NCI-H2107 treated with DMSO at 0.1 percent for 48 hours (cell line): ENCODE measurements around the gene DHRS12.

Experiments
- DNase-seq: peaks from one replicate; lab custom pipeline; 2025; ENCODE audit not compliant: unreplicated experiment; lab: John Stamatoyannopoulos, UW

DHRS12 gene

GRCh38 chr13:51784097-51784496 is 19.9 kb downstream of the DHRS12 start:
- no peak for DNase-seq

DNA sequence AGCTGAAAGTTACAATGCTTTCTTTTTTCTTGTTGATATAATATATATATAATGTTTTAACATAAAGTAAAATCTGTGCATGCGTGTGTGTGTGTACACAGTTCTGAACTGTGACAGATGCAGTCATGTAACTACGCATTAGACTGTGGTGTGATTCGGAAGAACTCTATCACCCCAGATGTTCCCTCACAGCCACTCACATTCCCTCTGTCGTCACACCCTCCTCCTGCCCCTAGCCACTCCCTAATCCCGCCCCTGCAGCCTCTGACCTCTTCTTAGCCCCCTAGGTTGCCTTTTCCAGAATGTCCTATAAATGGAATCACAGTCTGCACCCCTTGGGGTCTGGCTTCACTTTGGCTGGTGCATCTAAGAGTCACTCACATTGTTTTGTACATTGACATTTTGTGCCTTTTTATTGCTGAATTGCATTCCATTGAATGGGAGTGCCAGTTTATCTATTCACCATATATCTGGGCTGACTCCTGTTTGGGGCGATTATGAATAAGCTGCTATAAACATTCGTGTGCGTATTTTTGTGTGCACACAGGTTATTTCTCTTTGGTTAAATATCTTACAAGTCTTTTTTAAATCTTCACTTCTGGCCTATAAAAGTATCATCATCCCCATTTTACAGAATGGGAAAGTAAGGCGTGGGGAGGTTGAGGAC is 20.4 kb downstream of the DHRS12 start:
- DNase-seq: no peak

- DNase-seq: no peak
Measured at GRCh38 chr13:51782026-51782710, 21.8 kb downstream of the DHRS12 start.

- no peak for DNase-seq
Measured at GRCh38 chr13:51781246-51782022, 22.5 kb downstream of the DHRS12 start.

- DNase-seq: no peak
Measured at GRCh38 chr13:51780099-51780498, 23.9 kb downstream of the DHRS12 start.

GRCh38 chr13:51778392-51778791 is 25.6 kb downstream of the DHRS12 start:
- no peak for DNase-seq

DNA sequence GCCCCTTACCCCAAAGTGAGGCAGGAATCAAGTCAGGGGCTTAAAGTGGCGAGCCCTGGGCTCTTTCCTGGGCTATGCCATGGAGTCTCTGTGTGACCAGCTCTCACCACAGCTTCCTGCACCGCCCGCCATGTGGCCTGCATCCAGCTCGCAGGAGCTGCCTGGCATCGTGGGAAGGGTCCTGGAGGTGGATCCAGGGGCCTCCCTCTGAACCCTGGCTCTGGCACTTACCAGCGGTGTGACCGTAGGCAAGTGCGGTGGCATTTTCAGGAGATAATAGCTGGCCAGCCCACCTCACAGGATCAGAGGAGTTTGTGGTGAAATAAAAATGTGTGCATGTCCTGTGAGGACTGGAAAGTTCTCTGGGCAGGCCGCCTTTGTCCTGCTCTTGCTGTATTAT is 26.0 kb downstream of the DHRS12 start:
- DNase-seq: no peak

GRCh38 chr13:51776179-51776578 is 27.8 kb downstream of the DHRS12 start:
- no peak for DNase-seq

GRCh38 chr13:51773515-51773914 is 30.4 kb downstream of the DHRS12 start:
- DNase-seq: no peak

DNA sequence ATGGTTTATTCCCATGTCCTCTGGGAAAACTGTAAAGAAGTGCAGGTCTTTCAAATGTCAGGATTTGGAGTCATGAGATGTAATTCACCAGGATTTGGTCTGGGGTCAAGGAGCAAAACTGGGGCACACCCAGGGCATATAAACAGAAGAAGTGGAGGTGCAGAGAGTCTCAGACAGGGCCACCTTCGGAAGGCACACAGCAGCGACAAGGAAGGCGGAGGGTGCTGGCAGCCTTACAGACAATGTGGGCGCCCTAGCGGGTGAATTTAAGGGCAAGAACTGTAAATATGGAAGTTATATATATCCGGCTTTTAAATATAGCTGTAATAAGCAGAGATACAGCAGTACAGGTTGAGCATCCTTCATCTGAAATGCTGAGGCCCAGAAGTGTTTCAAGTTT is 31.2 kb downstream of the DHRS12 start:
- DNase-seq: no peak

DNA sequence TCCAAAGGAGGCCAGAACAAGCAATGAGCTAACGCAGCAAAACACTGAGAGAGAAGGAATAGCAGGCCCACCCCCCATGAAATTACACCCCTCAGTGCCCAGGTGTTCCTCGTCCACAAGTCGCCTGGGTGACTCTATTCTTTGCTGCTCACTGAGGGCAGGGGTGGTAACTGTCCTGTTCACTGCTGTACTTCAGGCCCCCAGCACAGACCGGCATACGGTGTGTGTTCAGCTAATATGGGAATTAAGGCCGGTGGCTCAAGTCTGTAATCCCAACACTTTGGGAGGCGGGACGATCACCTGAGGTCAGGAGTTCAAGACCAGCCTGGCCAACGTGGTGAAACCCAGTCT is 31.9 kb downstream of the DHRS12 start:
- no peak for DNase-seq

GRCh38 chr13:51771418-51772104 is 32.4 kb downstream of the DHRS12 start:
- peak; percentile 66 for DNase-seq

DNA sequence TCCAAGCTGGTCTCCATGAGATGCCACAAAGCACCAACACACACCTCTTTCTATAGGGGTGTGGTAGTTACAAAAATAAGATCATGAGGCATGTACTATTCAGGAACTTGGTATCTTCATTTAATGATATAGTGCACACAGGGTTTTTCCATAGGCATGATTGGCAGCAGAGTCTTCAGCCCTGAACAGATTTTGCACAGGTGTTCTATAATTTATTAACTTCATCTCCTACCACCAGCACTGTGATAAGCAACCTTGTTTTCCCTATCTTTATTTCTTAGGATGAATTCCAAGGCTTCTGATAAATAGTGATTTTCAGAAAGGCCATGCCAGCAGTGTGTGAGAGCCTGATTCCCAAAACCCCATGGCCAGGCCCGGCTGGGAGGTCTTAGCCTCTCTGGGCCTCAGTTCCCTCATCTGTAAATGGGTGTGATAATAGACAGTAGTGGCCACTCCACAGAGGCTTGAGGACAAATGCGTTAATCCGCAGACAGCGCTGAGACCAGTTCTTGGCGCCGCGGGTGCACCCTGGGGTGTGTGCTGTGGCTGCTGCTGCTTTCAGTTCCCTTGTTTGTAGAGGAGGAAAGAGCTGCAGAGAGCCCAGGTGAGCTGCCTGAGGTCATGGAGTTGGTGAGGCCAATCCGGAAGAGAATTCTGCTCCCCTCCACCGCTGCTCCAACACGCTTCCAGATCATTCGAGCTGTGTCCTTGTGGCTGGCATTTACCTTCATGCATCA is 33.1 kb downstream of the DHRS12 start:
- peak; percentile 66 for DNase-seq

DNA sequence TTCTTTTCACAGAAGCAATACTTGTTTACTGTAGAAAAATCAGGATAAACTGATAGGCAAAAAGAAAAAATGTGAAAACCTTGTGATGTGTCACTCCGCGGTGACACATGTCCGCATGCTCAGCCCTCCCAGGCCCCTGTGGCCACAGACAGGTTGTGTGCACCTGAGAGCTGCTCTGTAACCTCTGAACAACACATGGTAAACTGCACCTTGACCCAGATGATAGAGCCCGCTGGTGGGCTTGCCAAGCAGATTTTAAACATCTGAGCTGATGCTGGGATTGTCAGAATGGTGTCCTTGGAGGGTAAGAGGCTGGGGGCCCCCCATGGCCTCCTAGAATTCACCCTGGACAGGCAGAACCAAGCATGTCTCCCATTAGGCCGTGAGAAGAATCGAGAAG is 33.8 kb downstream of the DHRS12 start:
- DNase-seq: no peak

DNA sequence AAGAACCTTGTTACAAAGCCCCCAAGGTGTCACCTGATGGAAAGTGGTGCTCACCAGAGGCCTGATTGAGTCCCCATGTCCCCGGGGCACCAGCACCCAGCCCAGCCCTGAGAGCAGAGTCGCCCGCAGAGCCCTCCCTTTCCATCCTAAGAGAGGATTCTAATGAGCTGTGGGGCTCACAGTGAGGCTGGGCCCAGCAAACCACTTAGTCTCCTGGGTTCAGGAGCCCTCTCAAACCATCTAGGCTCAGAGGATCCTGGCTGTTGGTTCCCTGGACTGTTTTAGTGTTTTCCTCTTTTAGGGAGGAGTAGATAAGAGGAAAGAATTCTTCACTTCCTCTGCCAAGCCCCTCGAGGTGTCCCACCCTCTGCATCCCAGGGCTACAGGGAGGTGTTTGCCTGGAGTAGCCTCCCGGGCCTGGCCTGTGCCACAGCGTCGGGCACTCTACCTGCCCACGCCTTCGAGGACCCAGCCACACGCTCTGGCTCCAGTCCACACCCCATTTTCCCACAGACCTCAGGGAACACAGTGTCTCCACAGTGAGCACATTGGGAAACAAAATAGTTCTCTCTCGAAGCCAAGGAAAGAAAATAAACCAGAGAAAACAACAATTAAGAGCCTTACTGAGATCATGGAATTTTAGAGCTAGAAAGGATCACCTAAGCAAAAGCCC is 34.4 kb downstream of the DHRS12 start:
- DNase-seq: no peak

DNA sequence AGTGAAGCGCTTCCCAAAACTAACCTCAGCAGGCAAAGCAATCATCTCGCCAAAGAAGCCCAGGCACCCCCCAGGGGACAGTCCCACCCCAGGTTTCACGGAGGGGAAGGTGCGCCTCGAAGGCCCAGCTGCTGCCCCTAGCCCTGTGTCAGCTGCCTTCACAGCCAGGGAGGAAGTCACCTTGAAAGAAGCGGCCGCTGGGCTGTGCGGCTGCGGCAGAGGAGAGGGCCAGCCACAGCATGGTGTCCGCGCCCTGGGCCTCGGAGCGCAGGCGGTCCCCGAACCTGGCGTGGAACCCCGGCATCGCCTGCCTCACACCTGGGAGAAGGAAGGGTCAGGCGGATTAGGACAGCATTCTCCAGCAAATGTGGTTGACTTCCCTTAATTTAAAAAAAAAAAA is 35.0 kb downstream of the DHRS12 start:
- no peak for DNase-seq

DNA sequence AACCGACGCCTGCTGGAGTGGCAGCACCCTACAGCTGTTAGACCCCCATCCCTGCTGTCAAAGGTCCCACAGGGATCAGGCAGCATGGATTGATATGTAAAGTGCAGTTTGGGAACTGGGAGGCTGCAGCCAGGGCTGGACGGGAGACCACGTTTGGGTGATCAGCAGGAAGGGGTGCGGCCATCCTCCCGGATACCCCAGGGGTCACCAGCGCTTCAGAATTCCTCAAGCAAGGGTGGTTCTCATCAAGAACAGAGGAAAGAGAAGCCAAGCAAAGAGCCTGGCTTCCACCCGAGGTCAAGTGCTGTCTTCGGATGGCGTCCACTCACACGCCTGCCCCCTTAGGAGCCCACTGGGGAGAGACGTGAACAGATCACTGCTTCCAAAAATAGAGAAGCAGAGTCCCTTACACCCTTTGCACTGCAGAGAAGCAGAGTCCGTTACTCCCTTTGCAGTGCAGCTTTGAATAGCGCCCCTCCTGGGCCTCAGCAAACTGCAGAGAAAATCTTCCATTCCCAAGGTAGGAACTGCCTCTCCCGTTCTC is 35.5 kb downstream of the DHRS12 start:
- no peak for DNase-seq

- DNase-seq: no peak
Measured at GRCh38 chr13:51767100-51767499, 36.9 kb downstream of the DHRS12 start.

GRCh38 chr13:51765142-51765515 is 38.8 kb downstream of the DHRS12 start:
- DNase-seq: no peak
